Effector CD8-positive, alpha-beta T cell (primary cell): ENCODE measurements around the gene PDE6D.

Experiments
- DNase-seq: peaks from one replicate; lab custom pipeline; 2025; lab: John Stamatoyannopoulos, UW

Gene PDE6D

DNA sequence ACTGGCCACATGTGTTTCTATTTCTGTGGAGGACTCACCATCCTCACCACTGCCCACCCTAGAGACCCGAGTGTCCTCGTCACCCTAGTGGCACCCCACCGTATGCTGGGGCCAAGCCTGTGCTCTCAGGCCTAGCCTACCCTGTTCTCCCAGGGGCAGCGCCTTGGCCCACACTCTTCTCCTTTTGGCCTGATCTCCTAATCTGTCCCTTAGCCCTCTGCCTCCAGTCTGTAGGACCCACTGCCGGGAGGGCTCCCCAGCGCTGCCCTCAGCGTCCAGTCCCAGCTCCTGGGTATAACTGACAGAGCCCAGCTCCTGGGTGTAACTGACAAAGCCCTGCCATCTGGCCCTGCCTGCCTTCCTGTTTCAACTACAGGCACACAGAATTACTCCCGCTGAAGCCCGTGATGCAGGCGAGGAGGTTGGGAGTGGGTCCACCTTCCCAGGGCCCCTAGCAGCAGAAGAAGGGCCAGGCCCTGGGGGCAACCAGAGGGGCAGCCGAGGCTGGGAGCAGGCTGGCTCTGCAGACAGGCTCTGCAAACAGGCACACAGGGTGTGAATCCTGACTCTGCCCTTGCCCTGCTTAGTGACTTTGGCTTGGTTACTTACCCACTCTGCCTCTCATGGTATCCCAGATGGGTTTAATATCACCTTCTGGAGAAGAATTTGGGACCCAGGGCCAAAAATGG, 98.3 kb downstream of the PDE6D start:
- no peak for DNase-seq
